Epithelial cell of proximal tubule (primary cell): ENCODE results near the gene SH3RF3. TPM values are rescaled to one million over a fixed set of nuclear protein-coding genes. Genes with fewer than 3 reads are reported as not detected.

Experiments used
- DNase-seq: peaks from one replicate; pipeline ENCODE4 v3.0.0-alpha.2; 2011; ENCODE audit warnings: low read depth
- H3K4me3 ChIP-seq: 2 replicates; pipeline ENCODE4 v1.5.1; 2011; ENCODE audit warnings: low read depth, mild to moderate bottlenecking, low read length
- total RNA-seq: library from RNA; depleted of rRNA; stranded (reverse); fragments of >200 nt; gene quantifications from 2 replicates; pipeline ENCODE4 v1.2.3, GENCODE V29; 2015
- TF ChIP-seq, protein P1 (sequence below): conservative IDR thresholded peaks from 2 replicates; pipeline ENCODE4 v1.5.1; 2012; ENCODE audit warnings: low read depth, mild to moderate bottlenecking, low read length

The SH3RF3 gene
- total RNA-seq, 1 donor from 2014 or later, result 1.7 TPM

DNA sequence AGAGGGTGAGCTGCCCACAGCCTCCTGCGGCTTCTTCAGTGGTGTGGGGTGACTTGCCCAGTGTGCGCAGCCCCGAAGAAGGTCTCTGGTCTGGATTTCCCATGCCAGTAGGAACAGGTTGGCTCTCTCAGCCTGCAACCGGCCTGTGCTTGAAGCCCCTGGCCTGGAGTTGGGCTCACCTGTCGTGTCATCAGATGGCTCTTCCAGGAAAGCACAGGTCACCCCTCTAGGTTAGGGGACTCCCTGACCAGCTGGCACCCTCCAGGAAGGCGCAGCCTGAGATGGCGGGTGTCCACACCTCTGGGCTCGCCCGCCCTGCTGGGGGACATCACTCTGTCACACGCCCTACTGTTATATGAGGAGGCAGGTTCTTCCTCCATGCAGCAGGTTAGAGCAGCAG, 304.9 kb downstream of the SH3RF3 start:
- TF ChIP-seq, protein P1, sequence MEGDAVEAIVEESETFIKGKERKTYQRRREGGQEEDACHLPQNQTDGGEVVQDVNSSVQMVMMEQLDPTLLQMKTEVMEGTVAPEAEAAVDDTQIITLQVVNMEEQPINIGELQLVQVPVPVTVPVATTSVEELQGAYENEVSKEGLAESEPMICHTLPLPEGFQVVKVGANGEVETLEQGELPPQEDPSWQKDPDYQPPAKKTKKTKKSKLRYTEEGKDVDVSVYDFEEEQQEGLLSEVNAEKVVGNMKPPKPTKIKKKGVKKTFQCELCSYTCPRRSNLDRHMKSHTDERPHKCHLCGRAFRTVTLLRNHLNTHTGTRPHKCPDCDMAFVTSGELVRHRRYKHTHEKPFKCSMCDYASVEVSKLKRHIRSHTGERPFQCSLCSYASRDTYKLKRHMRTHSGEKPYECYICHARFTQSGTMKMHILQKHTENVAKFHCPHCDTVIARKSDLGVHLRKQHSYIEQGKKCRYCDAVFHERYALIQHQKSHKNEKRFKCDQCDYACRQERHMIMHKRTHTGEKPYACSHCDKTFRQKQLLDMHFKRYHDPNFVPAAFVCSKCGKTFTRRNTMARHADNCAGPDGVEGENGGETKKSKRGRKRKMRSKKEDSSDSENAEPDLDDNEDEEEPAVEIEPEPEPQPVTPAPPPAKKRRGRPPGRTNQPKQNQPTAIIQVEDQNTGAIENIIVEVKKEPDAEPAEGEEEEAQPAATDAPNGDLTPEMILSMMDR, result no peak
- H3K4me3 ChIP-seq, result no peak overlapping the region
- DNase-seq, result no peak

DNA sequence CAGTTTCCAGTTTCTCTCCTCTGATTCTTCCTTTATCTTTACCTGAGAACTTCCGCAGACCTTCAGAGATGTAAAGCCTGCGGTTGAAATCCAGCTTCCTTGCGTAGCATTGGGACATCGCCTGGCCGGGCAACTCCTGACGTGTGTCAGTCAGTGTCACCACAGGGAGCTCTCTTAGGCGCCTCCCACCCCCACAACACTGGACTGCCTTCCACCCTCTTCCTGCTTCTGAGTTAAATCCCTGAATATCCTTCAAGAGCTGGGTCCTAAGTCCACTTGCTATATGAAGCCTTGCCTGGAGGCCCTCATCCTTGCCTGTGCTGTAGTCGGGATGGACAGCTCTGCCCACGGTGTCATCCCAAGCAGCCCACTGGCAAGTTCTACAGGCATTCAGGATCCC, 305.3 kb downstream of the SH3RF3 start:
- no peak for DNase-seq
- TF ChIP-seq, protein P1, result no peak
- H3K4me3 ChIP-seq, result no peak overlapping the region

DNA sequence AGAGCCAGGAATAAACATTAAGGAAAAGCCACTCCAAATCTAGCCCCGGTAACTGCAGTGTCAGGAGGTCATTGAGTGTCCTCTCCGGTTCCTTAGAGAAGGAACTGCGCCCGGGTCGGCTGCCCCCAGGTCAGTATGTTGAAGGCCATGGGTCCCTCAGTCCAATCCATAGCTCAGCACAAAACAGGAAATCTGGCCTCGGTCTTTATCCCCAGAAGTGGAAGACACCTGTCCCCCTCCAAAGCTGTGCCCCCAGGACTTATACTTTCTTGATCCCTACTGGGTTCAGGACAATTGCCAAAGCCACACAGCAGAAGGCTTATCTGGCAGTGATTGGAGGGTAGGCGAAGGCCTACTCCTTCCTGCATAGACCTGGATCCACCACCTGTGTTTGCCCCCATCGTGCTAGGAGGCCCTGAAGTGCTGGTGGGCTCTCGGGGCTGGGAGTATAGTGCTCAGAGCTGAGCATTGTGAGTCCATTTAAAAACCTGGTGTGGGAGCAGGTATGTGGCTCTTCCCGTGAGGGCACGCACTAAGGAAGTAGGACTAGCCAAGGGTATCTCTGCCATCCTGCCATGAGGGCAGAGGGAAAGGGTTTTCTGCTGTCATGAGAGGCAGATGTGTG, 306.2 kb downstream of the SH3RF3 start:
- TF ChIP-seq, protein P1, result no peak
- H3K4me3 ChIP-seq, result no peak overlapping the region
- no peak for DNase-seq

DNA sequence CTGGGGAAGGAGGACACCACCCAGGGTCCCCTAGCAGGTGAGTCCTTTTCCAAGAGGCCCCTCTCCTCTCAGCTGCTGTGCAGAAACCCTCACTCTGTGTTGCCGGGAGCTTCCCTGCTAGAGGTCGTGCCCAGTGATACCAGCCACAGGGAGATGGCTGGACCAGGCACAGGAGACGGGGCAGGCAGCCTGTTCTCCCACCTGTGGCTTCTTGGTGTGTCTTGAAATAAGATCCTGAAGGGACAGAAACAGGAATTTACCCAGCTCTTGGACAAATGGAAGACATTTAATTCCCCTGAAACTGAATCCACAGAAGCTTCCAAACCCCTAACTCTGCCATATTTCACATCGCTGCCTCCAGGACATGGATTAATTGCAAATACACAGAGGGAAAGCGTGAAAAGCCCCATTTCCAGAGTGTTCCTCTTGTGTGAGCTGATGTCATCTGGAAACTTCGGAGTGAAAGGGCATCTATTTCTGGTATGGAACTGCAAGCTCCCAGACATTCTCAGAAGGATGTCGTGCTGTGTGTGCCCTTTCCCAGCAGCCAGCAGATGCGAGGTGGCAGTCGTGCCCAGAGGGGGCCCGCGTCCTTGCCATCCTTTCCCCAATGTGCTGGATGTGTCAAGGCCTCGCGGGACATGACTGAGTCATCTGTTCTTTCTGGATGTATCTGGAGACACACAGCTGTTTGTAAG, 307.0 kb downstream of the SH3RF3 start:
- TF ChIP-seq, protein P1, result no peak
- no peak overlapping the region for H3K4me3 ChIP-seq
- no peak for DNase-seq

DNA sequence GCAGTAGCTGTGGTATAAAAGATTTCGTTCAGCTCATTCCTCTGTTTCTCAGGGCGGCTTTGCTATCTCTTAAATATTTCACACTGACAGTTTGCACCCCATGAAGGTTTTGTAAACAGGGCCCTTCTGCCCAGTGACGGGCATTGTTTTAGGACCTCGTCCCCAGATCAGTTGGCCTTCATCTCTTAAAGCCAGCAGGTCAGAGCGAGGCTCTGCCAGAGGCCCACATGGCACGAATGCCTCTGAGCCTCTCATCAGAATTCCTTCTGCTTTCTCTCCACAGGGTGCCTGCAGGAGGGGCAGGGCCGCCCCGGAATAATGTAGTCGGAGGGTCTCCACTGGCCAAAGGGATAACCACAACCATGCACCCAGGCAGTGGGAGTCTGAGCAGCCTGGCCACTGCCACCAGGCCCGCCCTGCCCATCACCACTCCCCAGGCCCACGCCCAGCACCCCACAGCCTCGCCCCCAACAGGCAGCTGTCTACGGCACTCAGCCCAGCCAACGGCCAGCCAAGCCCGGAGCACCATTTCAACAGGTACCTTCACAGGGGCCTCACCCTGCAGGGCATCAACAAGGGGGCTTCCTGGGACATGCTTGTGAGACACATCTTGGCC, 307.7 kb downstream of the SH3RF3 start:
- DNase-seq, result no peak
- H3K4me3 ChIP-seq, result no peak overlapping the region
- TF ChIP-seq, protein P1, result no peak

DNA sequence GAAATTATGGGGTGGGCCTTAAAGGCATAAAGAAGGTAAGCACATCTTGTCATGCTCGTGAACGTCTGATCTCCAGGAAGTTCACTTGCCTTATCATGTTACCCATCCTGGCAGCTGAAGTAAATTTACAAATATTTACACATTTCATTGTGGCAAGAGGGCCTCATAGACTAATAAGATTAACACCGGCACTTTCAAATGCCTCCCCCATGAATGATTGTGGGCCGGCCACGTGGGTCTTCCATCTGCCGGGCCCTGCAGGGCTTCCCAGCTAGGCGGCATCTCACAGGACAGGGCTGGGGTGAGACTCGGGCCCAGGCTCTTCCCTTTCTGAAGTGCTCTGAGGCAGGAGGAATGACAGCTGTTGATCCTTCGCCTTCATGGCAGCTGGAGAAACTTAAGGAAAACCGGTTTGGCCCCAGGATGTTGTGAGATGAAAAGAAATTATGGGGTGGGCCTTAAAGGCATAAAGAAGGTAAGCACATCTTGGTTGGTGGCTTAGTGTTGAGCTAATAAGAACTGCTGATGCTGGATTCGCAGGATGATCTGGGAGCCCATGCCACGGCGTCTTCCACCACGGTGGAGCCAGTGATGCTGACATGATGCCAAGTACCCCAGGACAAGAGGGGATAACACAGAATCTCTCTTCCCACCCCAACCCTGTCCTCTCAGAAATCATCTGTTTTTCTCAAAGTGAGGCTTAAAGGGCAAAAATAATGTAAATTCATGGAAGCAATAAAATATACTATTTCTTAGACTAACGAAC, 308.5 kb downstream of the SH3RF3 start:
- TF ChIP-seq, protein P1, result no peak
- no peak overlapping the region for H3K4me3 ChIP-seq
- no peak for DNase-seq
